Measurements from ENCODE around the gene ZSWIM8.

- TF ChIP-seq CTCF (IDR thresholded peaks at IDR 0.05) (no peak), POLR2A (IDR thresholded peaks at IDR 0.05) (no peak)
These were observed 29.2 kb upstream of the ZSWIM8 start for GRCh38 chr10:73756183-73756582.

Data from testis (tissue), 2 donors.